ENCODE data around the gene MOB1B. TPM values are rescaled to one million over a fixed set of nuclear protein-coding genes. Genes with fewer than 3 reads are reported as not detected.

The MOB1B gene
- total RNA-seq, 3 donors from 2014 or later (not counting 1 experiment from before 2014, with no cell fraction given): 15.1 to 23.6 (median 22.6) TPM

DNA sequence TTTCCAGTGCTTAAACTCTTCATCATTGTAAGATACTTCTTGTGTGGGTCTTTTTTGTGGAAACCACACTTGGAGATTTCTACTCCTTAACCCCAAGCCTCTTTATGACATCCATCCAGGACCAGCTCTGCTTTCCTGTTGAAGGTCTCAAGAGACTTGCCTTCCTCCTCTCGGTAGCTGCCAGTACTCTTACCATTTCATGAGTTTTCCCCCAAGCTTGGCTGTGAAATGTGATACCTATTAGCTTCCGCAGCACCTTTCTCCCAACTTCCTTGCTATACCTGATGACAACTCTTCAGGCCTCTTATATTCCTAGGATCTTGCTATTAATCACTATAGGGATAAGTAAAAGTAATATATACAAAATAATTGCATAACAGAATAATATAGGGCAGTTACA, 89.4 kb downstream of the MOB1B start:
- no peak overlapping the region for H3K27ac ChIP-seq (ENCODE audit: low read length)
- no peak for ATAC-seq
- no peaks in the 10 kb centered on the region for H3K27me3 ChIP-seq (ENCODE audit: control insufficient read depth, insufficient read depth, low read length)
- Mint-ChIP-seq H3K9me3 (no peaks in the 10 kb centered on the region), H3K27me3 (ENCODE audit: low read depth in 2 of 2) (no peaks in the 10 kb centered on the region), H3K4me1 (peaks cover 42 to 44% of the 10 kb centered on the region in 2 donors), H3K27ac (peak overlapping the region in 1 of 2 donors; percentile 90), H3K36me3 (no peaks in the 10 kb centered on the region), H3K4me3 (peak overlapping the region; percentile 47)
- no peaks in the 10 kb centered on the region for H3K9me3 ChIP-seq (ENCODE audit: control insufficient read depth, insufficient read depth, low read length)
- H3K36me3 ChIP-seq (ENCODE audit: control insufficient read depth, insufficient read depth, low read length): no peaks in the 10 kb centered on the region
- intact Hi-C loops (cut with micrococcal nuclease): loop anchor here (5.0 to 10.0 kb wide), 2 partner anchors 89 to 307 kb away; partner anchors contain the start of genes MOB1B and UTP3
- TF ChIP-seq, protein P1, sequence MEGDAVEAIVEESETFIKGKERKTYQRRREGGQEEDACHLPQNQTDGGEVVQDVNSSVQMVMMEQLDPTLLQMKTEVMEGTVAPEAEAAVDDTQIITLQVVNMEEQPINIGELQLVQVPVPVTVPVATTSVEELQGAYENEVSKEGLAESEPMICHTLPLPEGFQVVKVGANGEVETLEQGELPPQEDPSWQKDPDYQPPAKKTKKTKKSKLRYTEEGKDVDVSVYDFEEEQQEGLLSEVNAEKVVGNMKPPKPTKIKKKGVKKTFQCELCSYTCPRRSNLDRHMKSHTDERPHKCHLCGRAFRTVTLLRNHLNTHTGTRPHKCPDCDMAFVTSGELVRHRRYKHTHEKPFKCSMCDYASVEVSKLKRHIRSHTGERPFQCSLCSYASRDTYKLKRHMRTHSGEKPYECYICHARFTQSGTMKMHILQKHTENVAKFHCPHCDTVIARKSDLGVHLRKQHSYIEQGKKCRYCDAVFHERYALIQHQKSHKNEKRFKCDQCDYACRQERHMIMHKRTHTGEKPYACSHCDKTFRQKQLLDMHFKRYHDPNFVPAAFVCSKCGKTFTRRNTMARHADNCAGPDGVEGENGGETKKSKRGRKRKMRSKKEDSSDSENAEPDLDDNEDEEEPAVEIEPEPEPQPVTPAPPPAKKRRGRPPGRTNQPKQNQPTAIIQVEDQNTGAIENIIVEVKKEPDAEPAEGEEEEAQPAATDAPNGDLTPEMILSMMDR (IDR thresholded peaks at IDR 0.05): no peak
- peaks cover 18% of the 10 kb centered on the region for H3K4me1 ChIP-seq (ENCODE audit: control insufficient read depth, insufficient read depth, low read length)
- 78% methylated on average over 1 of the region's 2 CpGs for WGBS (ENCODE audit: insufficient coverage)
- no peak for DNase-seq
- H3K4me3 ChIP-seq (ENCODE audit: low read length): no peak overlapping the region

DNA sequence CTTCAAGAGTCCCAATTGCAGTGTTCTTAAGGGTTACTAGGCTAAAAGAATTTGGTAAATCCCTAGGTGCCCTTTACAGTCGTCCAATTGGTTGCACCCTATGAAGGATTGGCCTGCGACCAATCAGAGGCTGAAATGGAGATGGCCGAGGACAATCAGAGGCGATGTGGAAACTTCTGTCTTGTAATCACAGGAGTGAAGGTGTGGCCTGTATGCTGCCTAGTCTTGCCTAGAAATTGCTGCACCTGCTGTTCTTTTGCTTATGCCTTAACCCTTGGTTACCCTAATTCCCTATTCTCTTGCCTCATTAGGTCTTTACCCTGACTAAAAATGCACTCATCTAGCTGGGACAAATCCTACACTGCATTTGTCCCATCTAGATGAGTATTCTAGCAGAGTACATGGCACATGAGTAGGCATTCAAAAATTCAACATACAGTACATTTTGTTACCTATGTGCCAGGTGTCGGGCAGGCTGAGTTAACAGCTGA, 90.3 kb downstream of the MOB1B start:
- intact Hi-C loops (cut with micrococcal nuclease): loop anchor here (5.0 to 10.0 kb wide), 2 partner anchors 90 to 308 kb away; partner anchors contain the start of genes MOB1B and UTP3
- H3K9me3 Mint-ChIP-seq: no peaks in the 10 kb centered on the region
- TF ChIP-seq, protein P1 (IDR thresholded peaks at IDR 0.05): no peak
- no peak overlapping the region for H3K4me3 ChIP-seq (ENCODE audit: low read length)
- peaks cover 50 to 53% of the 10 kb centered on the region in 2 donors for H3K4me1 Mint-ChIP-seq
- H3K27ac ChIP-seq (ENCODE audit: low read length): peak overlapping the region; percentile 82
- peak overlapping the region; percentile 95 for H3K4me3 Mint-ChIP-seq
- H3K27me3 Mint-ChIP-seq (ENCODE audit: low read depth in 2 of 2): no peaks in the 10 kb centered on the region
- ATAC-seq (no peak), DNase-seq (no peak)
- no peaks in the 10 kb centered on the region for H3K27me3 ChIP-seq (ENCODE audit: control insufficient read depth, insufficient read depth, low read length)
- H3K27ac Mint-ChIP-seq: peak overlapping the region; percentile 87 to 90
- peaks cover 18% of the 10 kb centered on the region for H3K4me1 ChIP-seq (ENCODE audit: control insufficient read depth, insufficient read depth, low read length)
- H3K36me3 Mint-ChIP-seq: no peaks in the 10 kb centered on the region
- 94% methylated on average over 5 of the region's 5 CpGs for WGBS (ENCODE audit: insufficient coverage)
- no peaks in the 10 kb centered on the region for H3K36me3 ChIP-seq (ENCODE audit: control insufficient read depth, insufficient read depth, low read length)
- H3K9me3 ChIP-seq (ENCODE audit: control insufficient read depth, insufficient read depth, low read length): no peaks in the 10 kb centered on the region

DNA sequence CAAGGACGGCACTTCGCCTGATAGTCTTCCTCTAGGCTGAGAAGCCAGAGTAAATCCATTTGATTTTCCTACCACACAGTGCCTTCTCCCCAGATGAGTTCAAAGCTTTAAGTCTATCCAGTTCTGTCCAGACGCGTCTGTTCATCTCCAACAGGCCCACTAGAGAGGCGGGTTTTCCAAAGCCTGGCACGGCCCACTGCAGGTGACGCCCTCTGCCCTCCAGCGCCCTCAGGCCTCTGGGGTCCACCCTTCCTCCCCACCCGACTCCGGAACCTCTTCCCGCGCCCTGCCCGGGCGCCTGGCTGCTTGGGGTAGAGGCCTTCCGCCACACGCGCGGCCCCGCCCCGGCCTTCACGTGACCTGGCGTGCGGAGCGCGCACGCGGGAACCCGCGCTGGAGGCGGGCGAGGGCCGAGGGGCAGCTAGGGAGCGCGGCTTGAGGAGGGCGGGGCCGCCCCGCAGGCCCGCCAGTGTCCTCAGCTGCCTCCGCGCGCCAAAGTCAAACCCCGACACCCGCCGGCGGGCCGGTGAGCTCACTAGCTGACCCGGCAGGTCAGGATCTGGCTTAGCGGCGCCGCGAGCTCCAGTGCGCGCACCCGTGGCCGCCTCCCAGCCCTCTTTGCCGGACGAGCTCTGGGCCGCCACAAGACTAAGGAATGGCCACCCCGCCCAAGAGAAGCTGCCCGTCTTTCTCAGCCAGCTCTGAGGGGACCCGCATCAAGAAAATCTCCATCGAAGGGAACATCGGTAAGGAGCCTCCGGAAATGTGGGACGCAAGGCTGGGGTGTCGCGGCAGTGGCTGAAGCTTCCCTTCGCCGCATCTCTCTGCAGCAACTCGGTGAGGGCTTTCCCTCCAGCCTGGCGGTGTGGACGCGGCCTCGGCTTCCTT, 91.3 kb downstream of the MOB1B start, which contains the start of gene DCK:
Gene DCK (plus strand): TSS at position 469 of the 888 bp plus-strand sequence. CDS start 187 bp downstream, at position 656.
- whole genome bisulfite sequencing (ENCODE audit: insufficient coverage): under 1% methylated on average over 74 of the region's 74 CpGs
- Histone ChIP-seq H3K36me3 (ENCODE audit: control insufficient read depth, insufficient read depth, low read length) (peaks cover 7% of the 10 kb centered on the region), H3K4me3 (ENCODE audit: low read length) (peak within 1 kb of the TSS; percentile 99), H3K4me1 (ENCODE audit: control insufficient read depth, insufficient read depth, low read length) (peaks cover 20% of the 10 kb centered on the region), H3K27me3 (ENCODE audit: control insufficient read depth, insufficient read depth, low read length) (no peaks in the 10 kb centered on the region), H3K9me3 (ENCODE audit: control insufficient read depth, insufficient read depth, low read length) (no peaks in the 10 kb centered on the region), H3K27ac (ENCODE audit: low read length) (peak within 1 kb of the TSS; percentile 82)
- intact Hi-C loops (cut with micrococcal nuclease): loop anchor here (1.0 to 10.0 kb wide), 5 partner anchors 15 to 309 kb away; partner anchors contain the start of genes GRSF1, MOB1B and UTP3
- Mint-ChIP-seq H3K9me3 (no peaks in the 10 kb centered on the region), H3K4me1 (peaks cover 52 to 55% of the 10 kb centered on the region in 2 donors), H3K27ac (peak within 1 kb of the TSS; percentile 87 to 90), H3K27me3 (ENCODE audit: low read depth in 2 of 2) (no peaks in the 10 kb centered on the region), H3K4me3 (peak within 1 kb of the TSS; percentile 95), H3K36me3 (no peaks in the 10 kb centered on the region)
- DNase-seq (peak; percentile 89 to 92), ATAC-seq (peak; percentile 83 to 97 (median 90))
- TF ChIP-seq, protein P1 (IDR thresholded peaks at IDR 0.05): no peak

Measured in natural killer cell (primary cell).